ENCODE measurements around the gene TBRG1.

DNA sequence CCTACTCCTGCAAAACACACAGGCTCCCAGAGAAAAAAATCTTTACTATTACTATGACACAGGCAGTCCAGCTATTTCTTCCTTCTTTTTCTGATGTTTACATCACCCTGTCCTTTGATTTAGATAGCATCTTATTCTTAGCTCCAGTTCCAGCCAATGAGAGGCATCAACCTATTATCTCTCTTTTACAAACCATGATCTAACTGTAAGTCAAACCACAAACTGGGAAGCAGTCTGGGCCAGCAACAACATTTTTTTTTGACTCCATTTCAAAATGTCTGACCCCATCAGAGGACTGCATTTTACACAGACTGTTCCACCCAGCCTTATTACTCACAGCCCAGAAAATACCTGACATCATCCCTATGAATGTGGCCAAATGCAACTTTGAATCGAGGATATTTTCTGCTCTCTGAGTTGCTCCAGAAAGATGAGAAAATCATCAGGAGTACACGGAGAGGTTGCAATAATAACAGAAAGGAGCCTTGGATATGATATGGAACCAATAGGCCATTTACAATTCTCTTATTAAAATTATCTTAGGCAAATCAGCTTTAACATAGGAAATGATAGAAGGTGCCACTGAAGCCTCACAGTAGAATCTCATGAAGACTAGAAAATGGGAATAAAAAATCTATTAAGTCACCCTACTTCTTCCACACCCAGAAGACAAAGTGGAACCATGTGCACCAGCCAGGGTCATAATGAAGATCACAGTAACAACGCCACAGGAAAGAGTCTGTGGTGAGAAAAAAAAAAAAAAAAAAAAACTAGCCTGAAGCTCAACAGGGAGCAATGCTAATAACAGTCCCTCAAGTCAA lies 21.2 kb downstream of the TBRG1 start:
- TF ChIP-seq EP300 (IDR thresholded peaks at IDR 0.05), result no peak
- no peak for TF ChIP-seq POLR2AphosphoS5 (IDR thresholded peaks at IDR 0.05)
